Fibroblast of lung (primary cell): ENCODE results near the gene FIZ1. TPM values are rescaled to one million over a fixed set of nuclear protein-coding genes. Genes with fewer than 3 reads are reported as not detected.

Experiments
- DNase-seq, 2 donors: peaks; one replicate each; pipeline versions ENCODE4 v3.0.0 to v3.0.0-alpha.2; 2010; ENCODE audit warnings: low read depth in 2 of 2
- H2AFZ ChIP-seq: 2 replicates; pipeline ENCODE4 v1.5.1; 2012; ENCODE audit warnings: low read length, control low read depth, inconsistent platforms
- H3K27ac ChIP-seq: 2 replicates; pipeline ENCODE4 v1.5.1; 2011; ENCODE audit warnings: low read length, control low read depth; ENCODE audit not compliant: insufficient read depth
- H3K27me3 ChIP-seq: 2 replicates; pipeline ENCODE4 v1.5.1; 2011; ENCODE audit warnings: mild to moderate bottlenecking, low read length; ENCODE audit not compliant: control insufficient read depth, insufficient read depth
- H3K36me3 ChIP-seq: 2 replicates; pipeline ENCODE4 v1.5.1; 2011; ENCODE audit warnings: low read length; ENCODE audit not compliant: control insufficient read depth, insufficient read depth
- H3K4me1 ChIP-seq: 2 replicates; pipeline ENCODE4 v1.5.1; 2011; ENCODE audit warnings: low read length; ENCODE audit not compliant: control insufficient read depth, insufficient read depth; ENCODE audit errors: extremely low read depth
- H3K4me2 ChIP-seq: 2 replicates; pipeline ENCODE4 v1.5.1; 2011; ENCODE audit warnings: low read length, control low read depth; ENCODE audit not compliant: insufficient read depth; ENCODE audit errors: extremely low read depth
- H3K4me3 ChIP-seq, 4 experiments: fragments of 200-600 bp in 1 of 4; sonication (generic) in 1 of 4; replicated peaks in 1 of 4; 2 replicates each; pipeline ENCODE4 v1.5.1; 2011 to 2016; ENCODE audit warnings: low read length in 4 of 4, low read depth in 3 of 4, mild to moderate bottlenecking in 3 of 4, control low read depth in 2 of 4, inconsistent platforms in 1 of 4, mixed read lengths in 1 of 4; ENCODE audit not compliant: insufficient read depth in 1 of 4; ENCODE audit errors: control extremely low read depth in 1 of 4
- H3K79me2 ChIP-seq: 2 replicates; pipeline ENCODE4 v1.5.1; 2012; ENCODE audit warnings: mild to moderate bottlenecking, low read length, inconsistent platforms; ENCODE audit not compliant: control insufficient read depth, insufficient read depth
- H3K9ac ChIP-seq: 2 replicates; pipeline ENCODE4 v1.5.1; 2011; ENCODE audit warnings: mild to moderate bottlenecking, low read length, control low read depth; ENCODE audit not compliant: insufficient read depth
- H3K9me3 ChIP-seq: 2 replicates; pipeline ENCODE4 v1.5.1; 2012; ENCODE audit warnings: low read depth, low read length; ENCODE audit not compliant: control insufficient read depth, insufficient read depth
- H4K20me1 ChIP-seq: 2 replicates; pipeline ENCODE4 v1.5.1; 2011; ENCODE audit warnings: low read length; ENCODE audit not compliant: control insufficient read depth, insufficient read depth; ENCODE audit errors: extremely low read depth
- EZH2 ChIP-seq: IDR thresholded peaks from 2 replicates; pipeline ENCODE4 v1.5.1; 2012; ENCODE audit warnings: low read length, control low read depth, mild to moderate bottlenecking; ENCODE audit errors: missing control alignments
- polyA plus RNA-seq, 2 donors: library from polyadenylated mRNA; depleted of rRNA in 1 of 2; stranded (reverse) in 1 of 2; unstranded in 1 of 2; fragments of >200 nt; gene quantifications; 2 replicates each; pipeline ENCODE4 v1.2.1, GENCODE V29; 2011 to 2012; ENCODE audit warnings: missing spikeins in 1 of 2
- total RNA-seq: library from RNA; depleted of rRNA; stranded (reverse); fragments of >200 nt; gene quantifications from 2 replicates; pipeline ENCODE4 v1.2.1, GENCODE V29; 2014
- TF ChIP-seq, protein P1 (sequence below), 2 donors: IDR thresholded peaks in 1 of 2; conservative IDR thresholded peaks in 1 of 2; 1 replicate in 1 of 2; 2 replicates in 1 of 2; pipeline ENCODE4 v1.5.1; 2011 to 2012; ENCODE audit warnings: low read length in 2 of 2, control low read depth in 1 of 2, inconsistent platforms in 1 of 2, low read depth in 1 of 2, mild to moderate bottlenecking in 1 of 2

FIZ1 gene
- total and polyA plus RNA-seq, 2 donors (not counting 1 experiment from before 2014, with no cell fraction given) = 1.8 to 2.3 TPM

DNA sequence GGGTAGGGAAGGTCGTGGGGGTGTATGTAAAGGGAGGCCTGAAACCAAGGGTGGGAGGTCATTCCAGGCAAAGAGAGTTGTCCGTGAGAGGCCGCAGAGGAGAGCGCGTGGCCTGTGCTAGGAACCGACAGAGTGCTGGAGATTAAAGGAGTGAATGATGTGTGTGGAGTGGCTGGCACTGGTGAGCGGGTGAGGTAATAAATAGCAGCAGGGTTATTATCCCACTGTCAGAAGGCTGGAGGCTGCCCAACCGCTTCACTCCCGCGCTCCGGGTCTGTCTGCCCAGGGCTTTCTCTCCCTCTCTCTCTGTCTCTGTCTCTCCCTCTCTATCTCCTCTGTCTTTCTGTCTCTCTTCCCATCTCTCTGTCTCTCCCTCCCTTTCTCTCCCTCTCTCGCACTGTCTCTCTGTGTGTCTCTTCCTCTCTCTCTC lies 36.0 kb downstream of the FIZ1 start:
- Histone ChIP-seq H4K20me1 (no peaks in the 10 kb centered on the region), H3K36me3 (no peaks in the 10 kb centered on the region), H3K79me2 (no peaks in the 10 kb centered on the region), H3K27ac (no peak overlapping the region), H3K4me2 (no peak overlapping the region), H3K4me3 (no peak overlapping the region), H3K27me3 (no peaks in the 10 kb centered on the region), H3K9ac (no peak overlapping the region), H2AFZ (no peak overlapping the region), H3K9me3 (no peaks in the 10 kb centered on the region), H3K4me1 (no peaks in the 10 kb centered on the region)
- TF ChIP-seq, protein P1, sequence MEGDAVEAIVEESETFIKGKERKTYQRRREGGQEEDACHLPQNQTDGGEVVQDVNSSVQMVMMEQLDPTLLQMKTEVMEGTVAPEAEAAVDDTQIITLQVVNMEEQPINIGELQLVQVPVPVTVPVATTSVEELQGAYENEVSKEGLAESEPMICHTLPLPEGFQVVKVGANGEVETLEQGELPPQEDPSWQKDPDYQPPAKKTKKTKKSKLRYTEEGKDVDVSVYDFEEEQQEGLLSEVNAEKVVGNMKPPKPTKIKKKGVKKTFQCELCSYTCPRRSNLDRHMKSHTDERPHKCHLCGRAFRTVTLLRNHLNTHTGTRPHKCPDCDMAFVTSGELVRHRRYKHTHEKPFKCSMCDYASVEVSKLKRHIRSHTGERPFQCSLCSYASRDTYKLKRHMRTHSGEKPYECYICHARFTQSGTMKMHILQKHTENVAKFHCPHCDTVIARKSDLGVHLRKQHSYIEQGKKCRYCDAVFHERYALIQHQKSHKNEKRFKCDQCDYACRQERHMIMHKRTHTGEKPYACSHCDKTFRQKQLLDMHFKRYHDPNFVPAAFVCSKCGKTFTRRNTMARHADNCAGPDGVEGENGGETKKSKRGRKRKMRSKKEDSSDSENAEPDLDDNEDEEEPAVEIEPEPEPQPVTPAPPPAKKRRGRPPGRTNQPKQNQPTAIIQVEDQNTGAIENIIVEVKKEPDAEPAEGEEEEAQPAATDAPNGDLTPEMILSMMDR (conservative IDR thresholded peaks at IDR 0.05 in 1 of 2, IDR thresholded peaks at IDR 0.05 in 1 of 2; ENCODE audit: low read depth in 1 of 2, low read length in 2 of 2) = no peak
- no peak for TF ChIP-seq EZH2
- DNase-seq = peak in 1 of 2 donors; percentile 24

DNA sequence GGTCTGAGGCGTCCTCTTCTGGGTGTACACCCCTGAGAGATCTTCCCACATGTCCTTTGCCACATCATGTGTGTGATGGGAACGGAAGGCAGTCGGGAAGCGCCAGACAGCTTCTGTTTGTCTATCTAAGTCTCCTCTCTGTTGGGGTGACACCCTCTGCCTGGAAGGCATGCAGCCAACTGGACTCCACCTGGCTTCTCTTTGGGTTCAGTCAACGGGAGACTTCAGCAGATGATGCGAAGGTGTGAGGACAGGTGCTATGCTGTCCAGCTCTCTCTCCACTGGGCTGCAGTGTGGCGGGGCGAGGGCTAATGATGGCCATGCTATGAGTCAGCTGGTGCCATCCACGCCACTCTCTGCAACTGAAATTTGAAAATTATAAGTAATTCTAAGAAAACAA lies 39.6 kb downstream of the FIZ1 start:
- H3K4me3 ChIP-seq = no peak overlapping the region
- no peak for DNase-seq
- H3K79me2 ChIP-seq = no peaks in the 10 kb centered on the region
- no peaks in the 10 kb centered on the region for H3K27me3 ChIP-seq
- no peaks in the 10 kb centered on the region for H3K4me1 ChIP-seq
- no peak overlapping the region for H3K27ac ChIP-seq
- no peak overlapping the region for H2AFZ ChIP-seq
- H3K9ac ChIP-seq = no peak overlapping the region
- no peaks in the 10 kb centered on the region for H3K9me3 ChIP-seq
- TF ChIP-seq, protein P1 (conservative IDR thresholded peaks at IDR 0.05 in 1 of 2, IDR thresholded peaks at IDR 0.05 in 1 of 2; ENCODE audit: low read depth in 1 of 2, low read length in 2 of 2) = no peak
- no peak for TF ChIP-seq EZH2
- no peaks in the 10 kb centered on the region for H4K20me1 ChIP-seq
- no peak overlapping the region for H3K4me2 ChIP-seq
- H3K36me3 ChIP-seq = no peaks in the 10 kb centered on the region

DNA sequence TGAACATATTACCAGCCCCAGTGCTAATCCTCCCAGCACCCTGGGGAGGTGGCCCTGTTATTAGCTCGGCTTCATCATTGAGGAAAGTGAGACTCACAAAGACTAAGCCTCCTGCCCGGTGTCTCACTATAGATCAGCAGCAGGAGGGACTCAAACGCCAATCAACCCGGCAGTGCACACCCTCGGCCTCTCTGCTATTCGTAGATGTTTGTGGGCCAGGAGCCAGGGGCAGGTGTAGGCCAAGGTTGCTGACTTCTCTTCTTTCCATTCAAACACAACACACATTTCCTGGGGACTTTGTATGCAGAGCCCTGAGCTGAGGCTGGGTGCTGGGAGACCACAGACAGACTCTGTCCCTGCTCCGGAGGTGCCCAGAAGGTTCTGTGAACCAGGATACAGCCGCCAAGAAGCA lies 44.6 kb downstream of the FIZ1 start:
- Histone ChIP-seq H3K27ac (no peak overlapping the region), H3K4me2 (no peak overlapping the region), H3K79me2 (no peaks in the 10 kb centered on the region), H4K20me1 (no peaks in the 10 kb centered on the region), H3K9me3 (no peaks in the 10 kb centered on the region), H3K9ac (no peak overlapping the region), H3K36me3 (no peaks in the 10 kb centered on the region), H3K4me3 (no peak overlapping the region), H2AFZ (no peak overlapping the region), H3K27me3 (no peaks in the 10 kb centered on the region), H3K4me1 (peaks cover 12% of the 10 kb centered on the region)
- TF ChIP-seq, protein P1 (conservative IDR thresholded peaks at IDR 0.05 in 1 of 2, IDR thresholded peaks at IDR 0.05 in 1 of 2; ENCODE audit: low read depth in 1 of 2, low read length in 2 of 2) = no peak
- no peak for TF ChIP-seq EZH2
- DNase-seq = no peak
